Fibroblast of lung (primary cell): ENCODE measurements around the gene C1orf210.

Experiments
- CTCF ChIP-seq, 2 donors: IDR thresholded peaks in 1 of 2; conservative IDR thresholded peaks in 1 of 2; 1 replicate in 1 of 2; 2 replicates in 1 of 2; pipeline ENCODE4 v1.5.1; 2011 to 2012; ENCODE audit warnings: low read length in 2 of 2, control low read depth in 1 of 2, inconsistent platforms in 1 of 2, low read depth in 1 of 2, mild to moderate bottlenecking in 1 of 2
- EZH2 ChIP-seq: IDR thresholded peaks from 2 replicates; pipeline ENCODE4 v1.5.1; 2012; ENCODE audit warnings: low read length, control low read depth, mild to moderate bottlenecking; ENCODE audit errors: missing control alignments

GRCh38 chr1:43286115-43286514, 734 bp upstream of the C1orf210 start:
- TF ChIP-seq CTCF (conservative IDR thresholded peaks at IDR 0.05 in 1 of 2, IDR thresholded peaks at IDR 0.05 in 1 of 2; ENCODE audit: low read depth in 1 of 2, low read length in 2 of 2) (no peak), EZH2 (no peak)
